MCF 10A (cell line): Measurements from ENCODE around the gene WFDC10A. TPM values are rescaled to one million over a fixed set of nuclear protein-coding genes. Genes with fewer than 3 reads are reported as not detected.
"Not testable (repeated sequence)": the region's sequence is repeated elsewhere in the genome, so short reads cannot be mapped to it uniquely, and the experiment has no call there.

Source experiments
- Bru-seq: library from RNA; stranded (reverse); fragments of 400-500 nt; gene quantifications from one replicate; lab custom pipeline; 2021; lab: Mats Ljungman, UMichigan
- BruChase-seq, 2 experiments: library from RNA; stranded (reverse); fragments of 400-500 nt; gene quantifications; one replicate each; lab custom pipeline; 2021; lab: Mats Ljungman, UMichigan
- BruUV-seq: library from RNA; stranded (reverse); fragments of 400-500 nt; replicated peaks from 2 replicates; lab custom pipeline; 2021; lab: Mats Ljungman, UMichigan
- CTCF ChIA-PET: fragments of 300-600 bp; sonication (Branson Sonifier 250); formaldehyde crosslinking; extraction: SDS; loops from one replicate; lab custom pipeline; 2021; ENCODE audit warnings: antibody characterized with exemption, inconsistent platforms; lab: Yijun Ruan, JAX
- POLR2A ChIA-PET: fragments of 300-600, 350-650 bp; sonication (Branson Sonifier 250); formaldehyde crosslinking; extraction: SDS; loops from one replicate; lab custom pipeline; 2020; ENCODE audit warnings: antibody characterized with exemption, inconsistent platforms; lab: Yijun Ruan, JAX
- DNase-seq: peaks from one replicate; pipeline ENCODE4 v3.0.0-alpha.2; 2018; ENCODE audit not compliant: unreplicated experiment
- H3K27ac Mint-ChIP-seq: one replicate; pipeline ENCODE4 v1.8.0; 2022; ENCODE audit warnings: mild to moderate bottlenecking, low read depth, mixed read lengths; ENCODE audit not compliant: unreplicated experiment
- H3K27me3 Mint-ChIP-seq: one replicate; pipeline ENCODE4 v1.8.0; 2022; ENCODE audit warnings: mixed read lengths; ENCODE audit not compliant: insufficient read depth, unreplicated experiment
- H3K36me3 Mint-ChIP-seq: one replicate; pipeline ENCODE4 v1.8.0; 2022; ENCODE audit warnings: mild to moderate bottlenecking, moderate library complexity, mixed read lengths; ENCODE audit not compliant: insufficient read depth, unreplicated experiment
- H3K4me1 Mint-ChIP-seq: one replicate; pipeline ENCODE4 v1.8.0; 2022; ENCODE audit warnings: mixed read lengths; ENCODE audit not compliant: insufficient read depth, unreplicated experiment
- H3K4me3 Mint-ChIP-seq: one replicate; pipeline ENCODE4 v1.8.0; 2022; ENCODE audit warnings: mild to moderate bottlenecking, moderate library complexity, mixed read lengths; ENCODE audit not compliant: unreplicated experiment
- H3K9me3 Mint-ChIP-seq: one replicate; pipeline ENCODE4 v1.8.0; 2022; ENCODE audit warnings: mixed read lengths; ENCODE audit not compliant: unreplicated experiment
- intact Hi-C: fragments of 100-400 bp; cut with micrococcal nuclease; formaldehyde crosslinking; loops from 2 replicates; pipeline ENCODE4 v1.14.1; 2022
- long read RNA-seq: library from polyadenylated mRNA; stranded (forward); transcript quantifications from one replicate; pipeline ENCODE4 v2.0.0, GENCODE V29; 2022
- total RNA-seq: library from RNA; stranded (reverse); gene quantifications from 2 replicates; pipeline ENCODE4 v1.2.3, GENCODE V29; 2022
- TF ChIP-seq, protein P1 (sequence below): fragments of 200-600 bp; IDR thresholded peaks from one replicate; pipeline ENCODE4 v1.8.0; 2022; ENCODE audit warnings: antibody characterized with exemption, mild to moderate bottlenecking; ENCODE audit not compliant: unreplicated experiment

Gene WFDC10A
- total RNA-seq (not detected in 2 replicates), Bru-seq, nascent RNA (not detected), BruChase-seq, experiment 1, labeled RNA remaining after a 6-hour chase (not detected), BruChase-seq, experiment 2, labeled RNA remaining after a 2-hour chase (not detected)
- long read RNA-seq = 0 reads

DNA sequence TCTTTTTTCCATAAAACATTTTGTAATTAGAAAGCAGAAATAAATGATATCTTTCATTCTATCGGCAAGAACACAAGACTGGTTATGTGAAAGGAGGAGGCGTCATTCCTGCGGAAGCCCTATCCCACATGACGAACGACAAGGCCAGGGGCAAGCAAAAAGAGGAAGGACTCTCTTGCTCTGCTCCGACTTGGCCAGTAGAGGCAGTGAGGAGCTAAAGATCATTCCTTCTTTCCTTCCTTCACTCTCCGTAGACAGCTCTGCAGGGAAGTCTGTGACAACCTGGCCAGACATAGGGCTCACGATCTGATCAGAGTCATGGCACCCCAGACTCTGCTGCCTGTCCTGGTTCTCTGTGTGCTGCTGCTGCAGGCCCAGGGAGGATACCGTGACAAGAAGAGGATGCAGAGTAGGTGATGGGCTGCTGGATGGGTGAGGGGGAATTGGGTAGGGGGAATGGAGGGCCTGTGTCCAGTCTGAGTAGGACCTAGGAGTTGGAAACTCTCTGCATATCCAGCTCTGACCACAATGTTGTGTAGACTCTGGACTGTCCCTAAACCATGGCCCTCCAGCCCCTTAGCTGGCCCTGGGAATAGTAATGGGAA lies at the start of gene WFDC10A:
Gene WFDC10A (plus strand): TSS at position 244 of the 605 bp plus-strand sequence. CDS start 75 bp downstream, at position 319.
- no peaks in the 10 kb centered on the region for H3K9me3 Mint-ChIP-seq
- peaks cover 38% of the 10 kb centered on the region for H3K27me3 Mint-ChIP-seq
- H3K36me3 Mint-ChIP-seq = no peaks in the 10 kb centered on the region
- intact Hi-C loops = no loop called here
- BruUV-seq = no TSS peak
- peak; percentile 72 for DNase-seq
- no peak within 1 kb of the TSS for H3K27ac Mint-ChIP-seq
- POLR2A ChIA-PET = interaction anchor here (0.6 to 1.5 kb wide), 4 partner anchors 12 to 290 kb away, joined by 3 to 4 read pairs (median 3); no protein-coding TSS in a partner anchor
- TF ChIP-seq, protein P1, sequence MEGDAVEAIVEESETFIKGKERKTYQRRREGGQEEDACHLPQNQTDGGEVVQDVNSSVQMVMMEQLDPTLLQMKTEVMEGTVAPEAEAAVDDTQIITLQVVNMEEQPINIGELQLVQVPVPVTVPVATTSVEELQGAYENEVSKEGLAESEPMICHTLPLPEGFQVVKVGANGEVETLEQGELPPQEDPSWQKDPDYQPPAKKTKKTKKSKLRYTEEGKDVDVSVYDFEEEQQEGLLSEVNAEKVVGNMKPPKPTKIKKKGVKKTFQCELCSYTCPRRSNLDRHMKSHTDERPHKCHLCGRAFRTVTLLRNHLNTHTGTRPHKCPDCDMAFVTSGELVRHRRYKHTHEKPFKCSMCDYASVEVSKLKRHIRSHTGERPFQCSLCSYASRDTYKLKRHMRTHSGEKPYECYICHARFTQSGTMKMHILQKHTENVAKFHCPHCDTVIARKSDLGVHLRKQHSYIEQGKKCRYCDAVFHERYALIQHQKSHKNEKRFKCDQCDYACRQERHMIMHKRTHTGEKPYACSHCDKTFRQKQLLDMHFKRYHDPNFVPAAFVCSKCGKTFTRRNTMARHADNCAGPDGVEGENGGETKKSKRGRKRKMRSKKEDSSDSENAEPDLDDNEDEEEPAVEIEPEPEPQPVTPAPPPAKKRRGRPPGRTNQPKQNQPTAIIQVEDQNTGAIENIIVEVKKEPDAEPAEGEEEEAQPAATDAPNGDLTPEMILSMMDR = peak; percentile 53
- no peaks in the 10 kb centered on the region for H3K4me1 Mint-ChIP-seq
- no peak within 1 kb of the TSS for H3K4me3 Mint-ChIP-seq
- CTCF ChIA-PET = interaction anchor here (0.5 to 5.0 kb wide), 20 partner anchors 10 to 311 kb away, joined by 3 to 38 read pairs (median 3); partner anchors contain the start of gene EPPIN

GRCh38 chr20:45581702-45582101 lies 47.8 kb upstream of the WFDC10A start:
- Mint-ChIP-seq H3K36me3 (no peaks in the 10 kb centered on the region), H3K4me1 (no peaks in the 10 kb centered on the region), H3K27ac (no peak overlapping the region), H3K4me3 (no peak overlapping the region), H3K27me3 (peaks cover 28% of the 10 kb centered on the region), H3K9me3 (no peaks in the 10 kb centered on the region)
- TF ChIP-seq, protein P1 = no peak
- no peak for DNase-seq
- ChIA-PET POLR2A (no interaction called here), CTCF (interaction anchor here (1.5 kb wide), 1 partner anchor 189 kb away, joined by 6 read pairs; no protein-coding TSS in a partner anchor)
- no TSS peak for BruUV-seq
- intact Hi-C loops = no loop called here

GRCh38 chr20:45583502-45583901 lies 46.0 kb upstream of the WFDC10A start:
- TF ChIP-seq, protein P1 = no peak
- no peak overlapping the region for H3K27ac Mint-ChIP-seq
- H3K36me3 Mint-ChIP-seq = no peaks in the 10 kb centered on the region
- H3K9me3 Mint-ChIP-seq = no peaks in the 10 kb centered on the region
- intact Hi-C loops = no loop called here
- peaks cover 28% of the 10 kb centered on the region for H3K27me3 Mint-ChIP-seq
- DNase-seq = no peak
- H3K4me1 Mint-ChIP-seq = peaks cover under 1% of the 10 kb centered on the region
- CTCF ChIA-PET = interaction anchor here (0.5 to 1.7 kb wide), 4 partner anchors 10 to 265 kb away, joined by 3 to 9 read pairs (median 6); no protein-coding TSS in a partner anchor
- no TSS peak for BruUV-seq
- H3K4me3 Mint-ChIP-seq = no peak overlapping the region
- POLR2A ChIA-PET = no interaction called here

GRCh38 chr20:45584294-45584693 lies 45.2 kb upstream of the WFDC10A start:
- CTCF ChIA-PET = interaction anchor here (1.5 to 1.7 kb wide), 2 partner anchors 9 to 187 kb away, joined by 7 to 9 read pairs; no protein-coding TSS in a partner anchor
- intact Hi-C loops, DNase-seq, H3K4me1 Mint-ChIP-seq, H3K36me3 Mint-ChIP-seq, H3K27ac Mint-ChIP-seq, H3K4me3 Mint-ChIP-seq, BruUV-seq, POLR2A ChIA-PET, H3K9me3 Mint-ChIP-seq: not testable (repeated sequence)
- peaks cover 22% of the 10 kb centered on the region for H3K27me3 Mint-ChIP-seq

DNA sequence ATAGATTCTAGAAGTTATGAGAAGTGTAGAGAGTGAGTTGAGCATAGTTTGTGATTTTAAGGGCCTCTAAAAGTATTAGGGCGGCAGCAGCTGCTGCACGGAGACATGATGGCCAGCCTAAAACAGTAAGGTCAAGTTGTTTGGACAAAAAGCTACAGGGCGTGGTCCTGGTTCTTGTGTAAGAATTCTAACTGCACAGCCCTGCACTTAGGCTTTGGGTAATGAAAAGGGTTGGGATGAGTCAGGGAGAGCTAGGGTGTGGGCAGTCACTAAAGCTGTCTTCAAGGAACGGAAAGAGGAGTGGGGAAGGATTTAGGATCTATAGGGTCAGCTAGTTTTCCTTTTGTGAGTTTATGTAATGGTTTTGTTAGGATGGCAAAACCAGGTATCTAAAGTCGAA lies 43.6 kb upstream of the WFDC10A start:
- peak; percentile 71 for DNase-seq
- BruUV-seq, H3K27me3 Mint-ChIP-seq, H3K27ac Mint-ChIP-seq, H3K4me1 Mint-ChIP-seq, H3K9me3 Mint-ChIP-seq, H3K4me3 Mint-ChIP-seq, H3K36me3 Mint-ChIP-seq, intact Hi-C loops: not testable (repeated sequence)
- ChIA-PET POLR2A (interaction anchor here (1.2 kb wide), 1 partner anchor 76 kb away, joined by 3 read pairs; no protein-coding TSS in a partner anchor), CTCF (interaction anchor here (1.5 kb wide), 1 partner anchor 185 kb away, joined by 4 read pairs; no protein-coding TSS in a partner anchor)
